Measurements from ENCODE around the gene CLEC18B. TPM values are rescaled to one million over a fixed set of nuclear protein-coding genes. Genes with fewer than 3 reads are reported as not detected.

Gene CLEC18B
- total RNA-seq, 1 donor from 2014 or later: 3.4 TPM

- Histone ChIP-seq H3K9me3 (ENCODE audit: low read depth) (no peaks in the 10 kb centered on the region), H3K27me3 (no peaks in the 10 kb centered on the region), H3K27ac (no peak overlapping the region), H3K4me2 (no peak overlapping the region), H3K9ac (no peak overlapping the region), H3K79me2 (ENCODE audit: low read depth) (no peaks in the 10 kb centered on the region), H3K4me1 (no peaks in the 10 kb centered on the region), H3K4me3 (no peak overlapping the region), H4K20me1 (ENCODE audit: low read depth) (no peaks in the 10 kb centered on the region), H3F3A (ENCODE audit: low read depth) (no peaks in the 10 kb centered on the region), H3K36me3 (no peaks in the 10 kb centered on the region), H2AFZ (replicated peaks) (no peak overlapping the region)
- no peak for TF ChIP-seq EZH2 (IDR thresholded peaks at IDR 0.05)
- TF ChIP-seq EZH2phosphoT487 (IDR thresholded peaks at IDR 0.05): no peak
- TF ChIP-seq, protein P1, sequence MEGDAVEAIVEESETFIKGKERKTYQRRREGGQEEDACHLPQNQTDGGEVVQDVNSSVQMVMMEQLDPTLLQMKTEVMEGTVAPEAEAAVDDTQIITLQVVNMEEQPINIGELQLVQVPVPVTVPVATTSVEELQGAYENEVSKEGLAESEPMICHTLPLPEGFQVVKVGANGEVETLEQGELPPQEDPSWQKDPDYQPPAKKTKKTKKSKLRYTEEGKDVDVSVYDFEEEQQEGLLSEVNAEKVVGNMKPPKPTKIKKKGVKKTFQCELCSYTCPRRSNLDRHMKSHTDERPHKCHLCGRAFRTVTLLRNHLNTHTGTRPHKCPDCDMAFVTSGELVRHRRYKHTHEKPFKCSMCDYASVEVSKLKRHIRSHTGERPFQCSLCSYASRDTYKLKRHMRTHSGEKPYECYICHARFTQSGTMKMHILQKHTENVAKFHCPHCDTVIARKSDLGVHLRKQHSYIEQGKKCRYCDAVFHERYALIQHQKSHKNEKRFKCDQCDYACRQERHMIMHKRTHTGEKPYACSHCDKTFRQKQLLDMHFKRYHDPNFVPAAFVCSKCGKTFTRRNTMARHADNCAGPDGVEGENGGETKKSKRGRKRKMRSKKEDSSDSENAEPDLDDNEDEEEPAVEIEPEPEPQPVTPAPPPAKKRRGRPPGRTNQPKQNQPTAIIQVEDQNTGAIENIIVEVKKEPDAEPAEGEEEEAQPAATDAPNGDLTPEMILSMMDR (IDR thresholded peaks at IDR 0.05): no peak
- H3K27me3 Mint-ChIP-seq (ENCODE audit: insufficient read depth, low read depth): peaks cover 4% of the 10 kb centered on the region
- peaks cover 54% of the 10 kb centered on the region for H3K36me3 Mint-ChIP-seq
- no peak overlapping the region for H3K27ac Mint-ChIP-seq
- no peak for DNase-seq (ENCODE audit: low spot score)
- no peaks in the 10 kb centered on the region for H3K9me3 Mint-ChIP-seq
- H3K4me1 Mint-ChIP-seq: no peaks in the 10 kb centered on the region
- H3K4me3 Mint-ChIP-seq: no peak overlapping the region
These were observed 45.6 kb upstream of the CLEC18B start for GRCh38 chr16:74466872-74467271.

DNA sequence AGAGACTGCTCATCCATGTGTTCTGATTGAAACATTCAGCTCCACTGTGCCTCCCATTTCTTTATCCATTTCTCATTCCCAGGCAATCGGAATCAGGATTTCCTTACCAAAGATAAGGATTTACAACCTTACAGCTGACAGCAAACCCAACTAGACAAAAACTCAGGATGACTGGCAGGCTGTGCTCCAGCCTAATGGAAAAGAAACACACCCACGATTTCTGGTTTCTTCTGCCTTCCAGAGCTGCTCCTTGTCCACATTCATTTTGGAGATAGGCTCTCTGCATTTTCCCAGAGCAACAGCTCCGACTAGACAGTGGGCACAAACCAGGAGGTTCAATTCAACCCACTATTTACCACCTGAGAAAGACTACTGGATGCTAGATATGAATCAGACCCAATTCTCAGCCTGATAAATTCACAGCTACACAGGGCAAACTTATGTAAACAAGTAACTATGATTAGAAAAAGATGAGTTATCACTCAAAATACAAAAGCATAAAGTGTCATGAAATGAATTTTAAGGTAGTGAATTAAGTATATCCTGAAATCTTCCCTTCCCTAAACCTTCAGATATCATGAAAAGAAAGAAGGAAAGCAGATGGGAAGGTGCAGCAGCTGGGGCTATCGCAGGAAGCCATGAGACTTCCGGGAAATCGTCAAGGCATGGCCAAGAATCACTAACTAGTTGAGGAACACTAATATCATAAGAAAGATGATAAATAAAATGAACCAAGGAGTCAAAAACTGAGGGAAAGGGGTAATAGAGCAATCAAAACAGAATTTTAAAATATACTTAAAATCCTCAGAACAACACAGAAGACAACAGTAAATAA lies 44.8 kb upstream of the CLEC18B start:
- no peak overlapping the region for H3K9ac ChIP-seq
- no peaks in the 10 kb centered on the region for H3K27me3 ChIP-seq
- TF ChIP-seq, protein P1 (IDR thresholded peaks at IDR 0.05): no peak
- TF ChIP-seq EZH2phosphoT487 (IDR thresholded peaks at IDR 0.05) (no peak), EZH2 (IDR thresholded peaks at IDR 0.05) (no peak)
- Mint-ChIP-seq H3K4me1 (no peaks in the 10 kb centered on the region), H3K4me3 (no peak overlapping the region), H3K36me3 (peaks cover 52% of the 10 kb centered on the region), H3K9me3 (no peaks in the 10 kb centered on the region), H3K27me3 (ENCODE audit: insufficient read depth, low read depth) (peaks cover 4% of the 10 kb centered on the region), H3K27ac (no peak overlapping the region)
- H3F3A ChIP-seq (ENCODE audit: low read depth): no peaks in the 10 kb centered on the region
- H3K4me2 ChIP-seq: no peak overlapping the region
- no peak overlapping the region for H3K4me3 ChIP-seq
- H4K20me1 ChIP-seq (ENCODE audit: low read depth): no peaks in the 10 kb centered on the region
- no peak overlapping the region for H2AFZ ChIP-seq (replicated peaks)
- H3K9me3 ChIP-seq (ENCODE audit: low read depth): no peaks in the 10 kb centered on the region
- H3K36me3 ChIP-seq: no peaks in the 10 kb centered on the region
- no peaks in the 10 kb centered on the region for H3K4me1 ChIP-seq
- no peak for DNase-seq (ENCODE audit: low spot score)
- no peaks in the 10 kb centered on the region for H3K79me2 ChIP-seq (ENCODE audit: low read depth)
- H3K27ac ChIP-seq: no peak overlapping the region

- Histone ChIP-seq H3K79me2 (ENCODE audit: low read depth) (no peaks in the 10 kb centered on the region), H3K9me3 (ENCODE audit: low read depth) (no peaks in the 10 kb centered on the region), H3K27ac (no peak overlapping the region), H2AFZ (replicated peaks) (no peak overlapping the region), H3K4me1 (no peaks in the 10 kb centered on the region), H3K4me3 (no peak overlapping the region), H3K36me3 (no peaks in the 10 kb centered on the region), H4K20me1 (ENCODE audit: low read depth) (no peaks in the 10 kb centered on the region), H3K9ac (no peak overlapping the region), H3F3A (ENCODE audit: low read depth) (no peaks in the 10 kb centered on the region), H3K27me3 (no peaks in the 10 kb centered on the region), H3K4me2 (no peak overlapping the region)
- Mint-ChIP-seq H3K4me1 (no peaks in the 10 kb centered on the region), H3K27me3 (ENCODE audit: insufficient read depth, low read depth) (peaks cover 5% of the 10 kb centered on the region), H3K9me3 (no peaks in the 10 kb centered on the region), H3K36me3 (peaks cover 52% of the 10 kb centered on the region), H3K4me3 (no peak overlapping the region), H3K27ac (no peak overlapping the region)
- TF ChIP-seq EZH2 (IDR thresholded peaks at IDR 0.05): no peak
- TF ChIP-seq, protein P1 (IDR thresholded peaks at IDR 0.05): no peak
- no peak for TF ChIP-seq EZH2phosphoT487 (IDR thresholded peaks at IDR 0.05)
- no peak for DNase-seq (ENCODE audit: low spot score)
These were observed 44.0 kb upstream of the CLEC18B start for GRCh38 chr16:74465281-74465680.
